Muscle of arm (tissue), 12 donors: ENCODE data around the gene VIP. TPM values are rescaled to one million over a fixed set of nuclear protein-coding genes. Genes with fewer than 3 reads are reported as not detected.

Experiments used
- DNase-seq: peaks from one replicate; pipeline ENCODE4 v3.0.0-alpha.2; 2013
- polyA plus RNA-seq, 12 donors: library from polyadenylated mRNA; unstranded; fragments of 120-200 nt; gene quantifications; one replicate each; pipeline ENCODE4 v1.2.1, GENCODE V29; 2013; ENCODE audit not compliant: insufficient read length in 12 of 12

VIP gene
- polyA plus RNA-seq, 12 donors: 0.58 to 18.6 (median 2.2) TPM; not detected in 1

- DNase-seq: no peak
These were observed 26.2 kb downstream of the VIP start for GRCh38 chr6:152776833-152777232.

- no peak for DNase-seq
These were observed 32.8 kb downstream of the VIP start for GRCh38 chr6:152783217-152783878.

GRCh38 chr6:152794696-152795095 lies 44.1 kb downstream of the VIP start:
- DNase-seq: no peak

GRCh38 chr6:152804150-152804549 lies 53.6 kb downstream of the VIP start:
- no peak for DNase-seq

Other genes with a start within 250 kb of the VIP start
- 100 to 1,000 TPM in 6 of 12 donors, 10 to 100 TPM in 5, not detected in 1; 56.3 to 139 (median 100) TPM for gene SYNE1, start 113.4 kb upstream of the VIP start, polyA plus RNA-seq
- 10 to 100 TPM in 11 of 12 donors, not detected in 1; 18.9 to 26.2 (median 22.2) TPM for gene MYCT1, start 52.9 kb upstream of the VIP start, polyA plus RNA-seq
- 10 to 100 TPM in 11 of 12 donors, not detected in 1; 11.5 to 23.0 (median 18.6) TPM for gene FBXO5, start 232.2 kb downstream of the VIP start, polyA plus RNA-seq